Stimulated activated naive CD8-positive, alpha-beta T cell treated with anti-CD3 and anti-CD28 coated beads, Interleukin-15, amount 100 ng/mL, for 72 hours (primary cell): Measurements from ENCODE around the gene ALPL.

Source experiments
- ATAC-seq: fragments of 150-1000 bp; cut with Tn5 transposase; 2 replicates; pipeline ENCODE4 v1.10.0; 2021; ENCODE audit warnings: mild to moderate bottlenecking, moderate library complexity
- DNase-seq, 2 donors: peaks; one replicate each; pipeline ENCODE4 v3.0.0; 2021 to 2022
- H3K27ac Mint-ChIP-seq, 2 donors: one replicate each; pipeline ENCODE4 v1.8.0; 2022; ENCODE audit warnings: mild to moderate bottlenecking in 2 of 2, mixed read lengths in 2 of 2, moderate library complexity in 2 of 2
- H3K27me3 Mint-ChIP-seq: one replicate; pipeline ENCODE4 v1.8.0; 2022; ENCODE audit warnings: mixed read lengths
- H3K4me1 Mint-ChIP-seq: one replicate; pipeline ENCODE4 v1.8.0; 2022; ENCODE audit warnings: mild to moderate bottlenecking, mixed read lengths
- H3K4me3 Mint-ChIP-seq, 2 donors: one replicate each; pipeline ENCODE4 v1.8.0; 2022; ENCODE audit warnings: mild to moderate bottlenecking in 2 of 2, mixed read lengths in 2 of 2, moderate library complexity in 1 of 2
- H3K9me3 Mint-ChIP-seq, 2 donors: one replicate each; pipeline ENCODE4 v1.8.0; 2022; ENCODE audit warnings: mixed read lengths in 2 of 2

The ALPL gene

GRCh38 chr1:21603177-21604138, 94.2 kb downstream of the ALPL start:
- no peak for ATAC-seq
- Mint-ChIP-seq H3K4me3 (no peak overlapping the region), H3K9me3 (no peaks in the 10 kb centered on the region), H3K27me3 (peaks cover 13% of the 10 kb centered on the region), H3K4me1 (peaks cover 15% of the 10 kb centered on the region), H3K27ac (peak overlapping the region in 1 of 2 donors; percentile 21)
- DNase-seq, result no peak

- peak overlapping the region; percentile 23 to 38 for H3K27ac Mint-ChIP-seq
- ATAC-seq, result no peak
- H3K27me3 Mint-ChIP-seq, result peaks cover 22% of the 10 kb centered on the region
- H3K4me1 Mint-ChIP-seq, result peaks cover 15% of the 10 kb centered on the region
- H3K9me3 Mint-ChIP-seq, result no peaks in the 10 kb centered on the region
- no peak for DNase-seq
- H3K4me3 Mint-ChIP-seq, result no peak overlapping the region
Measured at GRCh38 chr1:21604208-21604957, 95.2 kb downstream of the ALPL start.

- no peak for ATAC-seq
- no peaks in the 10 kb centered on the region for H3K9me3 Mint-ChIP-seq
- H3K27ac Mint-ChIP-seq, result no peak overlapping the region
- H3K27me3 Mint-ChIP-seq, result peaks cover 23% of the 10 kb centered on the region
- no peak overlapping the region for H3K4me3 Mint-ChIP-seq
- peaks cover 15% of the 10 kb centered on the region for H3K4me1 Mint-ChIP-seq
- no peak for DNase-seq
Measured at GRCh38 chr1:21605012-21605715, 95.9 kb downstream of the ALPL start.

- H3K4me3 Mint-ChIP-seq, result no peak overlapping the region
- peaks cover 15% of the 10 kb centered on the region for H3K4me1 Mint-ChIP-seq
- DNase-seq (no peak), ATAC-seq (no peak)
- peaks cover 23% of the 10 kb centered on the region for H3K27me3 Mint-ChIP-seq
- H3K9me3 Mint-ChIP-seq, result no peaks in the 10 kb centered on the region
- peak overlapping the region in 1 of 2 donors; percentile 56 for H3K27ac Mint-ChIP-seq
Measured at GRCh38 chr1:21605964-21606705, 96.9 kb downstream of the ALPL start.

GRCh38 chr1:21607549-21608529, 98.6 kb downstream of the ALPL start:
- DNase-seq, result peak; percentile 53 to 80
- Mint-ChIP-seq H3K9me3 (no peaks in the 10 kb centered on the region), H3K27ac (no peak overlapping the region), H3K4me3 (peak overlapping the region; percentile 58 to 78), H3K27me3 (peaks cover 23% of the 10 kb centered on the region), H3K4me1 (peaks cover 15% of the 10 kb centered on the region)
- ATAC-seq, result peak; percentile 95

GRCh38 chr1:21608798-21609197, 99.6 kb downstream of the ALPL start:
- peaks cover 23% of the 10 kb centered on the region for H3K27me3 Mint-ChIP-seq
- H3K27ac Mint-ChIP-seq, result peak overlapping the region in 1 of 2 donors; percentile 60
- H3K9me3 Mint-ChIP-seq, result no peaks in the 10 kb centered on the region
- DNase-seq (no peak), ATAC-seq (no peak)
- H3K4me3 Mint-ChIP-seq, result peak overlapping the region in 1 of 2 donors; percentile 22
- peaks cover 15% of the 10 kb centered on the region for H3K4me1 Mint-ChIP-seq

GRCh38 chr1:21610027-21610426, 100.8 kb downstream of the ALPL start:
- DNase-seq (no peak), ATAC-seq (no peak)
- no peak overlapping the region for H3K27ac Mint-ChIP-seq
- H3K4me3 Mint-ChIP-seq, result no peak overlapping the region
- peaks cover 23% of the 10 kb centered on the region for H3K27me3 Mint-ChIP-seq
- no peaks in the 10 kb centered on the region for H3K9me3 Mint-ChIP-seq
- H3K4me1 Mint-ChIP-seq, result peaks cover 15% of the 10 kb centered on the region

- Mint-ChIP-seq H3K27me3 (peaks cover 28% of the 10 kb centered on the region), H3K4me3 (no peak overlapping the region)
Measured at GRCh38 chr1:21610989-21611785, 102.0 kb downstream of the ALPL start.

GRCh38 chr1:21612057-21612456, 102.8 kb downstream of the ALPL start:
- no peak overlapping the region for H3K4me3 Mint-ChIP-seq
- peaks cover 13% of the 10 kb centered on the region for H3K4me1 Mint-ChIP-seq
- H3K9me3 Mint-ChIP-seq, result no peaks in the 10 kb centered on the region
- H3K27ac Mint-ChIP-seq, result no peak overlapping the region
- DNase-seq (no peak), ATAC-seq (no peak)
- H3K27me3 Mint-ChIP-seq, result peaks cover 28% of the 10 kb centered on the region

More at GRCh38 chr1:21610989-21611785, 102.0 kb downstream of the ALPL start:
- H3K27ac Mint-ChIP-seq, result no peak overlapping the region
- H3K4me1 Mint-ChIP-seq, result peaks cover 15% of the 10 kb centered on the region
- DNase-seq (no peak), ATAC-seq (no peak)
- no peaks in the 10 kb centered on the region for H3K9me3 Mint-ChIP-seq

GRCh38 chr1:21613072-21613867, 104.0 kb downstream of the ALPL start:
- Mint-ChIP-seq H3K9me3 (no peaks in the 10 kb centered on the region), H3K4me3 (no peak overlapping the region), H3K27me3 (peaks cover 19% of the 10 kb centered on the region), H3K27ac (no peak overlapping the region), H3K4me1 (peaks cover under 1% of the 10 kb centered on the region)
- no peak for DNase-seq
- ATAC-seq, result no peak

- Mint-ChIP-seq H3K9me3 (no peaks in the 10 kb centered on the region), H3K27ac (no peak overlapping the region), H3K4me1 (no peaks in the 10 kb centered on the region), H3K27me3 (peaks cover 20% of the 10 kb centered on the region), H3K4me3 (no peak overlapping the region)
- DNase-seq, result no peak
- ATAC-seq, result no peak
Measured at GRCh38 chr1:21614419-21615115, 105.3 kb downstream of the ALPL start.

GRCh38 chr1:21616372-21616771, 107.1 kb downstream of the ALPL start:
- H3K9me3 Mint-ChIP-seq, result no peaks in the 10 kb centered on the region
- no peak overlapping the region for H3K27ac Mint-ChIP-seq
- DNase-seq (no peak), ATAC-seq (no peak)
- H3K4me3 Mint-ChIP-seq, result no peak overlapping the region
- H3K27me3 Mint-ChIP-seq, result peaks cover 38% of the 10 kb centered on the region
- no peaks in the 10 kb centered on the region for H3K4me1 Mint-ChIP-seq
